ENCODE results near the gene AUP1.
A peak's percentile ranks its signal among the peaks of the same experiment; 100 is the strongest.
"Not testable (repeated sequence)": the region's sequence is repeated elsewhere in the genome, so short reads cannot be mapped to it uniquely, and the experiment has no call there.

The AUP1 gene

DNA sequence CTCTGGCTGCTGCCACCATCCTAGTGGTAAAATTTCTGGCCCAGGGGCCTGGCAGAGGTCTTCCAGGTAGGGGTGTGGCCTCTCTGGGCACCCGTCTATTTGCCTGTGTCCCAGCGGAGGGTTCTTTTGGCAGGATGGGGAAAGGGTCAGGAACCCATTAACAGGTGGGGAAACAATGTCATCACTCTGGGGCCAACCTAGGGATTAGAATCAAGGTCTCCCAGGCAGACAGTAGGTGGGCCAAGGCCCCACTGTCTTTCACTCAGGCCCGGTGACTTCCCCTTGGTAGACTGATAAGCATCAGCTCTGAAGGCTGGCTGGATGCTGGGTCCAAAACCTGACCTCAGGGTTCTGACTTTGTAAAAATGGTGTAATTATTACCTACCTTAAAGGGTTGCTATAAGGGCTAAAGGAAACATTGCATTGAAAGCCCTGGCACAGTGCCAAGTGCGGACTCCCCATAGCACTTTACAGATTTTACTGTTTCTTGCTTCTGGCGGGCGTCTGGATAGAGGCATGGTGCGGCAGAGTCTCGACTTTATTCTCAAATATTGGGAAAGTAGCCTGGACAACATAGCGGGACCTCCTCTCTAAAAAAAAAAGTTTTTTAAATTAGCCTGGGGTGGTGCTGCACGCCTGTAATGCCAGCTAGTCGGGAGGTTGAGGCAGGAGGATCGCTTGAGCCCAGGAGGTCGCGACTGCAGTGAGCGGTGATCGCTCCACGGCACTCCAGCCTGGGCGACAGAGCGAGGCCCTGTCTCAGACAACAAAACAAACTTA is 32.3 kb downstream of the AUP1 start:
- no peak for DNase-seq

DNA sequence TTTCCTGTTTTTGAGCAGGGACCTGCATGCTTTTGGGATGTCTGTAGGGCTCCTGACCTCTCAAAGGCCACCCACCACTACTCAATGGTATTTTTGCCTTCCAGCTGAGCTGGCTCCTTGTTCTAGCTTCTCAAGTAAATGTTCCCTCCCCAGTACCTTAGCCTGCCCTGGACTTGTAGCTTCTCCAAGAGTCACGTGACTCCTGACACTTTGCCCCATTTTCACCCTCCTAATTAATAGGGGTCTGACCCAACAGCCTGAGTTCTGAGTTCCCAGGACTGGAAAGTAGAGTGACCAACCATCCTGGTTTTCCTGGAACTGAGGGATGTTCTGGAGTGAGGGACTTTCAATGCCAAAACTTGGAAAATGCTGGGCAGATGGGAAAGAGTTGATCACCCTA is 34.1 kb downstream of the AUP1 start:
- DNase-seq = no peak

DNA sequence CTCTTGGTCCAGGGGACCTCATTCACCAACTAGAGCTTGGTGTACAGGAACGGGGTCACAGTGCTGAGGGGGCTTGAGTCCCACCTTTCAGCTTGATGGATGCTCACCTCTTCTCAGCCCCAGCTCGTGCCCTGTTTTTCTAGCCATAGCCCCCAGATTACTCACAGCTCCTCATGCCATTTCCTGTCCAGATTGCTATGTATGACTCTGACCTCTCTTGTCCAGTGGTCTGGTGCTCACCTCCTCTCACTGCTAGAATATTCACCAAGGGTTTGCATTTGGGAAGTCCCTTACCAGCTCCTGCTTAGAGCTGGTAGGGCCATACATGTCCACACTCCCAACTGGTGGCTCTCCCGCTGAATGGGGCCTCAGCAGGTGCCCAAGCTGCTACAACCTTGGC is 36.0 kb downstream of the AUP1 start:
- no peak for DNase-seq

DNA sequence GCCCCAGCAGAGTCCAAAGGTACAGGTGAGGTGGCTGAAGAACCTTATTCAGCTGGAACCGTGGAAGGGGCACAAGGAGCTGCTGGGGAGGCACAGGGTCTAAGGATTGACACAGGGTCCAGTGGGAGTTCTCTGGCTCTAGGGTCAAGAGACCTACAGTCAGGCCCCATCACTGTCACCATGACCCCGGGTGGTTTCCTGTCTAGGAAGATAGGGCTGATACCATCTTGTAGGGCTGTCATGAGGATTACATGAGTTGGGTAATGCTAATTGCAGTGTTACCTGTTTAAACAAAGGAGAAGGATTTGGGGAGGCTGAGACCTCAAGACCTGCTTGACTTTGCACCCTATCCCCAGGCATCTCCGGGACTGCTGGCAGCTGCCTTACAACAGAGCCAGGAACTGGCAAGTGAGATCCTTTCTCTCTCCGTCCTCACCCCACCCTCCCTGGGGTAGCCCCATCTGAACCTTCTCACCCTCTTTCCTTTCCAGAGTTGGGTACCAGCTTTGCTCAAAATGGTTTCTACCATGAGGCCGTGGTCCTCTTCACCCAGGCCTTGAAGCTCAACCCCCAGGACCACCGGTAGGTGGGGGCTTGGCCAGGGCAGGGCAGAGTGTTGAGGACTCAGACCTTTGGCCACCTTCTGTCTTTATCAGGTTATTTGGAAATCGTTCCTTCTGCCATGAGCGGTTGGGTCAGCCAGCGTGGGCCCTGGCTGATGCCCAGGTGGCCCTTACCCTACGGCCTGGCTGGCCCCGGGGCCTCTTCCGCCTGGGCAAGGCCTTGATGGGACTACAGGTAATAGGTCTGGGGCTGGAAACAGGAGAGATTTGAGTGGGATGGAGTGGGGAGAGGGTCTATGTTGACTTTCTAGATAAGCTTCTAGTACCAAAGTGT is 37.6 kb downstream of the AUP1 start:
- no peak for DNase-seq

DNA sequence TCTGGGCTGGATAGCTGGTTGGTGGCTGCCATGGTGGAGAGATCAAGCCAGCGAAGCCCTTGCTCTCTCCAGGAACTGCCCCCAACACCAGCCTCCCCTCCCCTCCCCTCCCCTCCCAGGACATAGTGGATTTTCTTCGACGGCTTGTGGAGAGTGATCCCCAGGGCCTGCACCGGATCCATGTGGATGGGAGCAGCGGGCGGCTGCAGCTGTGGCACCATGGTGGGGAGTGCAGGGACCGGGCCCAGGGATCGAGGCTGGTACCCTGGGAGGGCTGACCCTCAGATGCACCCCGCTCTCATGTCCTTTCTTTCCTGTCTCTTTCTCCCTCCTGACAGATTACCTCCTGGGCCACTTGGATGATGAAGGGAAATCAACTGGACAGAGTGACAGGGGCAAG is 39.6 kb downstream of the AUP1 start:
- no peak for DNase-seq

DNA sequence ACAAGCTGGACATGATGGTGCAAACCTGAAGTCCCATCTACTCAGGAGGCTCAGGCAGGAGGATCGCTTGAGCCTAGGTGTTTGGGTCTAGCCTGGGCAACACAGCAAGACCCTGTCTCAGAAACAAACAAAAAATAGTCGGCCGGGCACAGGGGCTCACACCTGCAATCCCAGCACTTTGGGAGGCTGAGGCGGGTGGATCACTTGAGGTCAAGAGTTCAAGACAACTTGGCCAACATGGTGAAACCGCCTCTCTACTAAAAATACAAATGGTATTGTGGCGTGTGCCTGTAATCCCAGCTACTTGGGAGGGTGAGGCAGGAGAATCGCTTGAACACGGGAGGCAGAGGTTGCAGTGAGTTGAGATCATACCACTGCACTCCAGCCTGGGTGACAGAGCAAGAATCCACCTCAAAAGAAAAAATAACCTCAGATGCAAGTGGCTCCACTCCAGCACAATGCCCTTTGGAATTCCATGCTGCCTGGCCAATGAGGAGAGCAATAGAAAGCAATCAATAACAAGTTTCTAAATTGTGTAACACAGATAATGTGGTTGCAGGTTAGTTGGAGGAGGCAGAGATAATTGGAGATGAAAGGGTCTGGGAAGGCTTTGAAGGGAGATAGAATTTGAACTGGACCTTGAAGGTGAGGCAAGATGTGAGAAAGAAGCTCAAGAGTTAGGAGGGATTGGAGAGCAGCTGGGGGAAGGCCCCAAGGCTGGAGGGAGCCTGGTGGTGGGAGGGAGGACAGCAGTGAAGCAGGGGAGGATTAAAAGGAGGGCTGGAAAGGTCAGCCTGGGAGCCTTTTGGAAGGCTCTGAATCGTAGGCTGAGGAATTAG is 40.6 kb downstream of the AUP1 start:
- DNase-seq = no peak

DNA sequence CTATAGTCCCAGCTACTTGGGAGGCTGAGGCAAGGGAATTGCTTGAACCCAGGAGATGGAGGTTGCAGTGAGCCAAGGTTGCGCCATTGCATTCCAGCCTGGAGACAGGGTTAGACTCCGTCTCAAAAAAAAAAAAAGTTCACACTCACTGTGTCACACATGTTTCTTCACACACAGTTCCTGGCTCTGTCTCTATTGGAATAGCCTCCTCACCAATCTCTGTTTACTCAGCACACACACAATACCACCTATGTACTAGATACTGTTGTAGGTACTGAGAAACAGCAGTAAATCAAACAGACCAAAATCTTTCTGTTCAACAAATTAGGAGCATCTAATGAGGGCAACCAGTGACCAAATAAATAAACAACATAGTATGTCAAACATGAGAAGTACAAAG is 43.4 kb downstream of the AUP1 start:
- DNase-seq = no peak

DNA sequence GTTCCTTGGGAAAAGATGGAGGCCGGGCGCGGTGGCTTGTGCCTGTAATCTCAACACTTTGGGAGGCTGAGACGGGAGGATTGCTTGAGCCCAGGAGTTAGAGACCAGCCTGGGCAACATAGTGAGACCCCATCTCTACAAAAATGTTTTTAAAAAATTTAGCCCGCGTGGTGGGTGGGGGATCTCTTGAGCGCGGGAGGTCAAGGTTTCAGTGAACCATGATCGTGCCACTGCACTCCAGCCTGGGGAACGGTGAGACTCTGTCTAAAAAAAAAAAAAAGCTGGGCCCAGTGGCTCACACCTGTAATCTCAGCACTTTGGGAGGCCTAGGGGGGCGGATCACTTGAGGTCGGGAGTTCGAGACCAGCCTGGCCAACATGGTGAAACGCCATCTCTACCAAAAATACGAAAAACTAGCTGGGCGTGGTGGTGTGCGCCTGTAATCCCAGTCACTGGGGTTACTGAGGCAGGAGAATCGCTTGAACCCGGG is 45.8 kb downstream of the AUP1 start:
- not testable (repeated sequence) for DNase-seq

DNA sequence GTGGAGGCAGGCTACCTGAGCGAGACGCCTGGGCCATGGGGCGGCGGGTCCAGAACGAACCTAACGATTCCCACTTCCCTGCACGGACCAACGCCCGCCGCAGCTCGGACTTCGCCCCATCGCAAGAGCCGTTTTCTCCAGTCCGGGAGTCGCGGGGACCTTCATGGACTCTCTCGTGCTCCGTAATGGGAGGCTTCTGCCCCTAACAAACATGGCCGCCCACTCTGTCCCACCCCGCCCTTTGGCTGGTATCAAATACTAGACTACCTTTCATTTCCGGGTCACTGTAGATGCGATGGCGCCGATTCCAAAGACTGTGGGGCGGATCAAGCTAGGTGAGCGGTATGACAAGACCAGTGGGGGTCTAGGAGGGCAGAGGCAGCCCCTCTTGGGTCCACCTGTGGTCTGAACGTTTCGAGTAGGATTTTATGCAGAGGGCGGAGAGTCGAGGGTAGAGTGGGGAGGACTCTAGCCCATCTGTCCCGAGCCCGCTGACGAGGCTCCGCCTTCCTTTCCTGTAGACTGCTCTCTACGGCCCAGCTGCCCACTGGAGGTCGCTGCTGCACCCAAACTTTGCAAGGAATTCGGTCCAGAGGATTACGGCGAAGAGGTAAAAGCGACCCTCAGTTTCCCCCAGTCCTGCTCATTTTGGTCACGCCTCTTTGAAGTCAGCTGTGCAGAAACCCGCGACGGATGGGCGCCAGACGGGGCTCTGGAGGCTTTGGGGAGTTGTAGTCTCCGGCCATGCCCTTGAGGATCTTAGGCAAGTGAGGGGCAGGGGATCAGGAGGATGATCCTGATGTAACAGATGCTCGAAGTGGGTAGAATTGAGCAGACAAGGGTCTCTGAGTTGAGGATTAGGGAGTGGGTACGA is 46.5 kb downstream of the AUP1 start, which contains the start of the genes CCDC142 and TTC31:
Gene CCDC142 (minus strand): TSS at position 198 of the 874 bp plus-strand sequence. CDS start 161 bp downstream, at position 37.
Gene TTC31 (plus strand): TSS at position 281 of the 874 bp plus-strand sequence. CDS start 15 bp downstream, at position 296.
- DNase-seq = peak; percentile 93

DNA sequence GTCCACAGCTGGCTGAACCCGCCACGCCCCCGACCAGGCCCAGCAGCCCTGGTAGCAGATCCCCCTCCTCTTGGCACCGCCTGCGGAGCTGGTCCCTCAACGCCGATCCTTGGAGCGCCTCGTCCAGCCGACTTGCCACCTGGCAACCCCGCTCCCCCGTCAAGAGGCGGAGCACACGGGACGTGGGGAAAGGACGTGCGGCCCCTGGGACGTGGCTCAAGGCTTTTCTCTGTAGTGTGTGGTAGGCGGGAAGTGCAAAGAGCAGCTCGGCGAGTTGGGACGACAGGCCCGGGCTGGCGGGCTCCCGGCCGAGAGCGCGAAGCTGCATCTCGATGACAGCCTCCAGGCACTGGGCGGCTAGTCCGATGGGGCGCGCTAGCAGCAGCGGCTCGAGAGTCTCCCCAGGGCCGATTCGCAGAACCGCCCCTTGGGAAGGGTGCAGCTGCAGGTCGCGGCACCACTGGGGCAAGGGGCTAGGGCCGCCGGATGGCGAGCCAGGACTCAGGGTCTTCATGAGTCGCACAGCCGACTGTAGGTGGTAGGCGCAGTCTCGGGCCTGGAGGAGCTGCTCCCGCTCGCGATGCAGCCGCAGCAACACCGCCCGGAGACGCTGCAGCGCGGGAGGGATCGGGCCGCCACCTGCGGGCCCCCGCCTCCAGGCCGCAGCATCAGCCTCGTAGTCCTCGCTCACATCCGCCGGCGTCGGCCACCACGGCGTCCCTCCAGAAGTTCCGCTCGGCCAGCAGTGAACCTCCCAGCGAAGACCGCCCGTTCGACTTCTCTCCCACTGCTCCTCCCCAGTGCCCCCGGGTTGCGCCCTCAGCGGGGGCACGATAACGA is 47.3 kb downstream of the AUP1 start:
- DNase-seq = peak; percentile 58

DNA sequence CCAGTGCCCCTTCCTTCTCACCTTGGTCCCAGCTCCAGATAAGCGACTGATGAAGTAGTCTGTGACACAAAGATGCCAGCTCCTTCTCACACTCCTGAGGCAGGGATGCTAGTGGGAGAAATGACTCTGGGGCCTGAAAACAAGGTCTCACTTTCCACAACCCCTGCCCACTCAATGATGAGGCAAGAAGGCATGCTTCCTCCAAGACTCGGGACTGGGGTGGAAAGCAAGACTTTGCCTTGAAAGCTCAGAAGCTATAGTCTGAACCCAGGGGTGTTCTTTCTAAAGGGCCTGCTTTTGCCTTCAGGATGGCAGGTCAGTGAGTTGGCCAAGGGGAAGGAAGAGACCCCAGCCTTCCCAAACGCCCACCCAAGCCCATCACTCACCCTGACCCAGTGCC is 48.1 kb downstream of the AUP1 start:
- DNase-seq = no peak

Measured in CD4-positive, alpha-beta T cell treated with Interferon gamma for 1 hour (primary cell).